HG02970 (cell line): Measurements from ENCODE around the gene PIBF1.
"Not testable (repeated sequence)": the region's sequence is repeated elsewhere in the genome, so short reads cannot be mapped to it uniquely, and the experiment has no call there.

Experiments used
- ATAC-seq: cut with Tn5 transposase; IDR thresholded peaks from one replicate; pipeline ENCODE4 v1.9.1; 2021; ENCODE audit warnings: mild to moderate bottlenecking, moderate library complexity, moderate number of reproducible peaks; ENCODE audit not compliant: unreplicated experiment, low FRiP score

Gene PIBF1, protein sequence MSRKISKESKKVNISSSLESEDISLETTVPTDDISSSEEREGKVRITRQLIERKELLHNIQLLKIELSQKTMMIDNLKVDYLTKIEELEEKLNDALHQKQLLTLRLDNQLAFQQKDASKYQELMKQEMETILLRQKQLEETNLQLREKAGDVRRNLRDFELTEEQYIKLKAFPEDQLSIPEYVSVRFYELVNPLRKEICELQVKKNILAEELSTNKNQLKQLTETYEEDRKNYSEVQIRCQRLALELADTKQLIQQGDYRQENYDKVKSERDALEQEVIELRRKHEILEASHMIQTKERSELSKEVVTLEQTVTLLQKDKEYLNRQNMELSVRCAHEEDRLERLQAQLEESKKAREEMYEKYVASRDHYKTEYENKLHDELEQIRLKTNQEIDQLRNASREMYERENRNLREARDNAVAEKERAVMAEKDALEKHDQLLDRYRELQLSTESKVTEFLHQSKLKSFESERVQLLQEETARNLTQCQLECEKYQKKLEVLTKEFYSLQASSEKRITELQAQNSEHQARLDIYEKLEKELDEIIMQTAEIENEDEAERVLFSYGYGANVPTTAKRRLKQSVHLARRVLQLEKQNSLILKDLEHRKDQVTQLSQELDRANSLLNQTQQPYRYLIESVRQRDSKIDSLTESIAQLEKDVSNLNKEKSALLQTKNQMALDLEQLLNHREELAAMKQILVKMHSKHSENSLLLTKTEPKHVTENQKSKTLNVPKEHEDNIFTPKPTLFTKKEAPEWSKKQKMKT

DNA sequence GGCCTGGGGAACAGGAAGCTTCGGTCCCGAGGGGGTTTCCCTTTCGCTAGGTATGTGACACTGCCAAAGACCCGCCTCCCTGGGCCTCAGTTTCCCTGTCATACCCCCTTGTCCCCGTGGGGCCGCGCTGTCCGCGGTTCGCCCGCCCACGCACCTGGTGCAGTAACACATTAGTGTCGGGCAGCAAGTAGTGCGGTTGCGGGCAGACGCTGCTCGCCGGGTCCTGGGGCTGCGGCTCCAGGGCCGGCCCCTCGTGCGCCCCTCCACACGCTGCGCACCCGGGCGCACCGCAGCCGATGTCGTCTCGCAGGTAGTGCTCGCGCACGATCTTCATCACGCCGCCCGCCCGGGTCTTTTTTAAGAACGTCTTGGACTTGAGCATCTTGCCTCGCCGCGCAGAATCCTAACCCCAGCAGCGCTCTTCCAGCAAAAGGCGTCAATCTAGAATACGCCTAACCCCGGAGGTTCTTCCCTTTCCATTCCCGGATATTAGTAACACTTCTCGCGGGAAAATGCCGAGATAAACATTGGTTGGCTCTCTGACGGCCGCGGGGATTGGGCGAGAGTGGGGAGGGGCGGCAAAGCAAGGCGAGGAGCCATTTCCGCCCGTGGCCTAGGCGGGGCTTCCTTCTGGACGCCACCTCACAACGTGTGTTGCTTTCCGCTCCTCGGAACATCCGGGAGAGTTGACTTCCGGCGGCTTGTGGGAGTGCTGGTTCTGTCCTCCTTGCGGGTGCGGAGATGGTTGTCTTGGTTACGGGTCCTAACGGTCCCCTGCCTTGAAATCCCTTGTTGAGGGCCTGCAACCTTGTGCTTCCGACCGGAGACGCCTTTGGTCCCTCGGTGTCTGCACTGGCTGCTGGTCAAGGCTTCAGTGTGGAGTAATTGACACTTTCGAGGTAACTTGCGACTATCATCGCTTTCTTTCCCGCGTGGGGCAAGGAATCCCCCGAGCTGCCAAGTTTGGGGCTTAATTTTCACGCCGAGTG, at the start of gene PIBF1, which contains the start of gene DIS3:
Gene PIBF1, plus strand, starts transcription at position 683 of the 989 bp plus-strand sequence. CDS start 1,337 bp downstream, outside the sequence.
Gene DIS3, minus strand, starts transcription at position 450 of the 989 bp plus-strand sequence. Its CDS starts 68 bp downstream, at position 382.
- peak; percentile 98 for ATAC-seq

DNA sequence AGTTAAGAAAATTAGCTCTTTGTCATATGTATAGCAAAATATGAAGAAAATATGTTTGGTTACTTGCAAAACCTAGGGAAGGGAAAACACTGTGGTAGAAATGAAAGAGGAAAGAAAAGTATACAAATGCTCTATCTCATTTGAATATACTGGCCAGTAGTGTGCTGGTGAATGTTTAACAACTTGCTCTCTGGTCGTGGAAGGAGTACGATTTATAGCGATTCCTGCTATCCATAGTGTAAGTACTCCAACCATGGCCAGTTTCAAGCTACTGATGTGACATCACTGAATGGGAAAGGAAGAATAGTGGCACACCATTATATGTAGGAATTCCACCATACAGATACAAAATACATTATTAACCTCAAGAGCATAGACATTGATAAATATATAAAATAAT, 44.9 kb upstream of the PIBF1 start:
- no peak for ATAC-seq

DNA sequence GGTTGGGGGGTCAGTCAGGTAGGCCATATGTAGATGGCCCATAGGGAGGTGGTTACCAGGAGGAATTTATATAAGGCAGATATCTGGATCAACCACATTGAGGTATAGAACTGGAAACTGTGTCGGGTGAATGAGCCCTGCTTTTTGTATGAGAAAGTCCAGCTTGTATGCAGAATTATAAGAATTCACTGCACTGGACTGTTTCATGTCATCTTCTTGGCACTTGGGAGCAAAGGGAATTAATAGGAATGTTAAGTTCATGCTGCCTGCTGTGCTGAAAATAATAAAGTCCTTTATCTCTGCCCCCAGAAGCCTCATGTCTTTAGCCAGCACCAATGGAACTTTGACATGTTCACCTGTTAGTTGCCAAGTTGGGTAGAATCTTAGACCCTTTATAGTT, 41.9 kb upstream of the PIBF1 start:
- ATAC-seq: no peak

DNA sequence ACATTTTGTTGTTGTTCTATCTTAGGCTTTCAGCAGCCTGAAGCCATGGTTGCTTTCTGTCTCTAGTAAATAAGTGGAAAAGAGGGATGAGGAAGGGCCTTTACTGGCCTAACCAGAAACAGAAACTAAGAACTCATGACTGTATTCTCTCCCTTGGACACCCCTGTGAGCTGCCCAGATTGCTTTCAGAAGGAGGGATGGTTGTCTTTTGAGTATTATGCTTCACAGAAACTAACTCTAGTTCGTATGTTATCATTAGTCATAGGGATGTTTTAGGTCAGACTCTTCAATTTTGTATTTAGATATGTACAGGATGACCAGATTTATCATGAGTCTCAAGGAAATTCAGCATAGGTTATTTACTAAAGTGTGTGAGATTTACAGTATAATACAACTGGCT, 36.7 kb upstream of the PIBF1 start:
- ATAC-seq: no peak

DNA sequence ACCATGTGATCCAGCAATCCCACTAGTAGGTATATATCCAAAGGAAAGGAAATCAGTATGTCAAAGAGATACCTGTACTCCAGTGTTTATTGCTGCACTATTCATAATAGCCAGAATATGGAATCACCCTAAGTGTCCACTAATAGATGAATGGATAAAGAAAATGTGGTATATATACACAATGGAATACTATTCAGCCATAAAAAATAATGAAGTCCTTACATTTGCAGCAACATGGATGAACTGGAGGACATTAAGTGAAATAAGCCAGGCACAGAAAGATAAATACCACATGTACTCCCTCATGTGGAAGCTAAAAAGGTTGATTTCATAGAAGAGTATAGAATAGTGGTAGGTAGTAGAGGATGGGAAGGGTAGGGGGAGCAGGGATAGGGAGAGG, 30.7 kb upstream of the PIBF1 start:
- ATAC-seq: no peak

DNA sequence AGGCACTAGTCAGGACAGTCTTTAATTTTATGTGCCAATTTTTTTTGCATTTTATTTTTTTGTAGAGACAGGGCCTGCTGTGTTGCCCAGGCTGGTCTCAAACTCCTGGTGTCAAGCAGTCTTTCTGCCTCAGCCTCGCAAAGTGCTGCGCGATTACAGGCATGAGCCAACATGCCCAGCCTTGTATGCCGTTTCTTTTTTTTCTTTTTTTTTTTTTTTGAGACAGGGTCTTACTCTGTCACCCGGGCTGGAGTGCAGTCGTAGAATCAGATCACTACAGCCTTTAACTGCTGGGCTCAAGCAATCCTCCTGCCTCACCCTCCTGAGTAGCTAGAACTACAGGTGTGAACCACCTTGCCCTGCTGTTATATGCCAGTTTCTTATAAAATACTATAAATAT, 27.8 kb upstream of the PIBF1 start:
- no peak for ATAC-seq

DNA sequence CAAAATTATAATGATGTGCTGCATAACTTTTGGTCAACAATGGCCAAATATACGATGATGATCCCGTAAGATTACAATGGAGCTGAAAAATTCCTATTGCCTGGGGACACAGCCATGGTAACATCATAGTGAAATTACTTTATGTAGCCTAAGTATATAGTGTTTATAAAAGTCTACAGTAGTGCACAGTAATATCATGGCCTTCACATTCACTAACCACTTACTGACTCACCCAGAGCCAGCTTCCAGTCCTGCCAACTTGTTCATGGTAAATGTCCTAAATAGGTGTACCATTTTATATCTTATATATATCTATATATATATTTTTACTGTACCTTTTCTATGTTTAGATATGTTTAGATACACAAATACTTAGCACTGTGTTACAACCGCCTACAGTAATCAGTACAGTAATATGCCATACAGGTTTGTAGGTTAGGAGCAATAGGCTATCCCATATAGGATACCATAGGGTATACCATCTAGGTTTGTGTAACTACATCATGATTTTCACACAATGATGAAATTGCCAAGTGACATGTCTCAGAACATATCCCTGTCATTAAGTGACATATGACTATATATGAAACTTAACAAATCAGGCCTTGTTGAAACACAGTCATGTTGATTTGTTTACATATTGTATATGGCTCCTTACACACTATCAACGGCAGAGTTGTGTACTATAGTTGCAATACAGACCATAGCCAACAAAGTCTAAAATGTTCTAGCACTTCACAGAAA, 24.0 kb upstream of the PIBF1 start:
- no peak for ATAC-seq

DNA sequence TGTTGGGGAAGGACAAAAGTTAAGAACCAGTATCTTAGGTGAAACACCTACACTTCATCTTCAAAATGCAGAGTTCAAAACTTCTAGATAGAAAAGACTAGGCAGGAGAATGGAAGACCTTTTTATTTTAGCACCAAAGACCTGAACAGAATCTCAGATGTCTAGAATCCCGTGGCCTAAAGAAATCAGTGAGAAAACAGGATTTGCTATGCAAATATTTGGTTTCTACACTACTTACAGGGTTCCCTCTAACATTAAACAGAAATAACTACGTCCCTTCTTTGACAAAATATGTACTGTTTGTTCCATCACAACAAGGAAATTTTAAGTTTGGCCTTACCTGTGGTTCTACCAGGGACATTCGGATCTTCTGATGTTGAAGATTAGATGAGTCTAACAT, 21.7 kb upstream of the PIBF1 start:
- ATAC-seq: no peak

DNA sequence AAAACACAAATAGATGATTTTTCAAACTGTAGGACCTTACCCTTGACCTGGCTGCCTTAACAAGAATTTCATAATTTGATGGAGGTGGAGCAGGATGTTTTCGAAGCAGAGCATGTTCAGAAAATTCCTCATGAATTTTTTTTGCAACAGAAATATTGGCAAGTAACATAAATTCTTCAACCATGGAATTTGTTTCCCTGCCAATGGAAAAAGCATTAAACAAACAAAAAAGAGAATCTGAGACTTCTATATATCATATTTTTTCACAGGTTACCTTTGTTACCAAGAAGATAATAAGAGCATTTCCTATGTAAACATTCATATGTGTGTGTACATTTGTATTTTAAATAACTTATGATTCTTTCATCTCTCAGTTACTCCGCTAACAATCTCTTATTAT, 18.5 kb upstream of the PIBF1 start:
- no peak for ATAC-seq

DNA sequence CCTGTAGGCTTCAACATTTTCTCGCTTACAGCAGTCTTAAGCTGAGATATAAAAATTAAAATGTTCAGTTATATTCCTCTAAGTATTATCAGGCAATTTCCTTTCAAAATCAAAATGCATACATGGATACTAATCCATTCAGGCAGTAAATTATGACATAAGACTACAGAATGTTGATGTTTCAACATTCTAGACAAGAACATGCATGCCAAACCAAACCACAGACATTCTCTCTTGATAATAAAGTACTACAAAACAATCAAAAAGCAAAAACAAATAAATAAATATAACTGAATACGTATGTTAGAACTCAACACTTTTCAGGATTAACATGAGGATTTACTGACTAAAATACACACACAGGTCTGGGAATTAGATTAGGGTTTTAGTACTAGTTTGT, 7.9 kb upstream of the PIBF1 start:
- ATAC-seq: no peak

DNA sequence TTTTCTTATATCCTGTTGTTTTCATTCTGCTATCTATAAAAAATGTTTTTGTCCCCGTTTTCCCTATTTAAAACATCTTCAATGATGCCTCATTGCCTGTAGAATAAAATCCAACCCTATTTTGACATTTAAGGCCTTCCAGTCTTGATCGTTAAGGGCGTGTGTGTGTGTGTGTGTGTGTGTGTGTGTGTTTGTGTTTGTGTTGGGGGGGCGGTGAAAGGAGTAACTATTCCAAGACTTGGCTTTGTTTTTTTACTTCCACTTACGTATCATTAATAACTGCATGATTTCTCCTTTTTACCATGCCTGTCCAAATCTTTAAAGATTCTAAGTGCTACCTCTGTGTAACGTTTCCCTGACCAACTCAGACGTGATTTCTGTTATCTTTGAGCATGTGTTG, 784 bp downstream of the PIBF1 start:
- no peak for ATAC-seq

DNA sequence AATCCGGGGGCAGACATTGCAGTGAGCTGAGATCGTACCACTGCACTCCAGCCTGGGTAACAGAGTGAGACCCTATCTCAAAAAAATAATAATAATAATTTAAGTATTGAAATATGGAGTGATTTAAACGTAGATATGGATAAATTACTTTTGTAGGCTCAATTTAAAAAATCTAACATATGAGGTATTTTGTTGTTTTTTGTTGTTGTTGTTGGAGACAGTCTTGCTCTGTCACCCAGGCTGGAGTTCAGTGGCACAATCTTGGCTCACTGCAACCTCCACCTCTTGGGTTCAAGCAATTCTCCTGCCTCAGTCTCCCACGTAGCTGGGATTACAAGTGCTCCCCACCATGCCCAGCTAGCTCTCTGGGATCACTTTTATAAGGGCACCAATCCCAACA, 2.7 kb downstream of the PIBF1 start:
- not testable (repeated sequence) for ATAC-seq

DNA sequence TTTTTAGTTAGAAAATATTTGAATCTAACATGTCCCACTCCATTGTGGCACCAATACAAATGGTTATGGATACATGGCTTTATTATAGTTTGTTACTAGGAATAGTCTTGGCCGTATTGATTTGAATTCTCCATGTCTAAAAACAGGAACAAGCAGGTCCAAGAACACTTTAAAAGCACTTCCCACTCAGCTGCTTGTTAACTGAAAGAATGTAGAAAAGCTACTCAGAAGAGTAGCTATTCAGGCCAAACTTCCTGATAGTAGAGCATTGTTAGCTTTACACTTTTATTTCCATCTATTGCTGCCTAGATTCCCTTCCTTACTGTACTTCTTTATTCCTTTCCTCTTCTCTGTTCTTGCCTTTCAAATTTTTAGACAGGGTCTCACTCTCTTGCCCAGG, 6.9 kb downstream of the PIBF1 start:
- ATAC-seq: no peak

DNA sequence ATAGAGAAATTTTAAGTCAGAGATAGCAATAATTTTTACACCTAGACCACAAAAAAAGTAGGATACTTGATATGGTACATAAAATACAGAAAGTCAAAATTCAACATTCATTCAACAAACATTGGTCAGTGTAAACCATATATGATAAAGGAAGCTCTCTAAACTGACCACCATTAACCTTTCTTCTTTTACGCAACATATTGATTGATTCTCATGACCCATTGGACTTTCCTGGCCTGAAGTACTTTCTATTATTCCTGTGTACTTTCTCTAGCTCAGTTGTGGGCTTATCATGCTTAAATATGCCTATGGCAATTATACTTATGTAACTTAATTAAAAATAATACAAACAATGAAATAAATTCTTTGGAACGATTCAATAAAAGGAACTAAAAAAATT, 10.7 kb downstream of the PIBF1 start:
- no peak for ATAC-seq

DNA sequence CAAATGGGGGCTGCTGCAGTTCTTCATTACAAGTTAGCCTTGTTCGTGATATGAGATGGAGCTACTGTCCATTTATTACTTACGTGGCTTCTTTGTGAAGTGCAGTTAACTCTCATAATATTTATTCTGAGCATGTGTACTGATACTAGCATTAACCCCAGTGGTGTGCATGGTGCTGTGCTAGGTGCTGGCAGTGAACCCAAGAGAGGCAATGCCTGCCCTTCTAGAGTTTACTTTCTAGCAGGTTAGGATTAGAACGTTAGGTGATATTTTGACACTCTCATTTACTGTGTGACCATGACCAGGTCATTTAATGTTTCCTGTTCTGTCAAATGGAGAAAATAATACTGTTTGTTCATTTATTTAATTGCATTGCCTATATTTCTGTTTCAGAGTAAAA, 16.9 kb downstream of the PIBF1 start:
- no peak for ATAC-seq

DNA sequence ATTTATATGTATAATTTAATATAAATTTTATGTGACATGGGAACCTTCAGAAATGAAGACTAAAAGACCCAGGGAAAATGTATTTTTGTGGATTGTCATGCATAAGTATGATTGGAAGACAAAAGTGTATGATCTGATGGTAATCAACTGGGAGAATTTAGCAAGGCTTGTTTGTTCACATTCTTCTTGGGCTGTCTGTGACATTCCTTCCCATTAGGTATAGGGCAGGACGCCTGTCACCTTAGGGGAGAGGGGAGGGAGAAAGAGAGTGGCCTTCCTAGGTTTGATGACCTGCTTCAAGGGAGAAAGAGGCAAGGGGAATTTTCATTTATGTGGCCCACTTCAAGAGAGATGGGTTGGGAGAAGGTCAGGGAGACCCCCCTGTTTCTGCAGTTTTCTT, 22.4 kb downstream of the PIBF1 start:
- no peak for ATAC-seq

DNA sequence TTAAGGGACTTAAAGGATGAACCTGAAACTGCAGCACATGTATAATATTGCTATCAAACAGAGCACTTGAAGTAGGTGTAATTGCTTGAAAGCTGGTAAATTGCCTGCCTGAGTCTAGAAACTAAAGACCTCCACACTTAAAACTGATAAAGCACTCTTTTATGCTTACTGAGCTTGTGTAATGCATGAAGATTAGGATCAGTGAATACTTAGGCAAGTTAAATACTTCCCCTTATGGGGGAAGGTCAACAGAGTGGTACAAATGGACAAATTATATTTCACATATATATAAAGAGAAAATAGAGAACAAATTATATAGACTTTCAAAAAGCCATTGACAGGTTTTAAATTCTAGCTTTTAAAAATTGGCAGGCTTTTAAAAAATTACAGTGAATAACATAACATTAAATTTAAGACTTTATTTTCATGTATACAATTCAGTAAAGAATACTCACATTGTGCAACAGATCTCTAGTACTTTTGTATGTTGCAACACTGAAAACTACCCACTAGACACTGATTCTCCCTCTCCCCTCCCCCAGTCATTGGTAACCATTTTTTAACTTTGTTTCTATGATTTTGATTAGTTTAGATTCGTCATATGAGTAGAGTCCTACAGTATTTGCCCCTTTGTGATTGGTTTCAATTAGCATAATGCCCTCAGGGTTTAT, 23.9 kb downstream of the PIBF1 start:
- no peak for ATAC-seq

DNA sequence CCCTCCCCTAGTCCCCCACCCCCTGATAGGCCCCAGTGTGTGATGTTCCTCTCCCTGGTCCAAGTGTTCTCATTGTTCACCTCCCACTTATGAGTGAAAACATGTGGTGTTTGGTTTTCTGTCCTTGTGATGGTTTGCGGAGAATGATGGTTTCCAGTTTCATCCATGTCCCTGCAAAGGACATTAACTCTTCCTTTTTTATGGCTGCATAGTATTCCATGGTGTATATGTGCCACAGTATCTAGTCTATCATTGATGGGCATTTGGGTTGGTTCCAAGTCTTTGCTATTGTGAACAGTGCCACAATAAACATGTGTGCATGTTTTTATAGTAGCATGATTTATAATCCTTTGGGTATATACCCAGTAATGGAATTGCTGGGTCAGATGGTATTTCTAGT, 24.6 kb downstream of the PIBF1 start:
- ATAC-seq: not testable (repeated sequence)

DNA sequence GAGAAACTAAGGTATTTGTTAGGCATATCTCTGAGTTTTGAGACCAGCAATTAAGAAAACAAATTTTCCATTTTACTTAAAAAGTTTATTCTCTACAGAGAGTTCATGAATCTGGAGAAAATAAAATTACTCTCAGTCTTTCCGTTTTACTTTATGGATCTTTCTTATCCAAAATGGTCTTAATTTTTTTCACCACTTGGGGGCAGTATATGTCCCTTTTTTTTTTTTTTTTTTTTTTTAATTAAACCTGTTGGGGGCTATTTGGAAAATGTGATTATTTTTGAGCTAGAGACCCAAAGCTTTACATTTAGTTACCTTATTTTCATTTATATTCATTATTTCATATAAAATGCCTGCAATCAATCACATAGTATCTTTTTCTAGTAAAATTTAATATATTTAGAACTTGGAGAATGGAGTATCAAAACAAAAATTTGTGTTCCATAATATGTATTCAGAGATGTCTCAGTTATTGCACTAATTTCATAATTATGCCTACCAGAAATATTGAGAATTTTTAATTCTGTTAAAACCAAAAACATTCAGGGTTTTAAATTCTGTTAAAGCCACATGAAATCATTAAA, 27.1 kb downstream of the PIBF1 start:
- no peak for ATAC-seq
